Measurements from ENCODE around the gene DTX2. TPM values are rescaled to one million over a fixed set of nuclear protein-coding genes. Genes with fewer than 3 reads are reported as not detected.
"Not testable (repeated sequence)": the region's sequence is repeated elsewhere in the genome, so short reads cannot be mapped to it uniquely, and the experiment has no call there.

Gene DTX2
- total RNA-seq, 1 donor from 2014 or later, result 45.8 TPM

DNA sequence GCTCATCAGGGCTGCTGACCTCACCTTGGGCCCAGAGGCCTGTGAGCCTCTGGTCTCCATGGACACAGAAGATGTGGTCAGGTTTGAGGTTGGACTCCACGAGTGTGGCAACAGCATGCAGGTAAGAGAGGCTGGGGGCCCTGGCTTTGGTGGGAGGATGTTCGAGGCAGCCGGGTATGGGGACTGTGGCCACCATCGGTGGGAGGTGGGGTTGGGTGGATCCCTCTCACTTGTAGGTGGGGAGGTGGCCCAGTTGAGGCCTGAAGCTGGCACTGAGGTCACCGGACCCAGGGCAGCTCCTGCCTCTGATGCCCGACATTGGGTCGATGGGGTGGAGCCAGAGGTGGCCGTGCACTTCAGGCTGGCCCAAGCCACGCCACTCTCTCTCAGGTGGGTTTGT is 36.4 kb upstream of the DTX2 start:
- ChIA-PET POLR2A (no interaction called here), CTCF (no interaction called here)
- Mint-ChIP-seq H3K36me3 (ENCODE audit: low read depth) (no peaks in the 10 kb centered on the region), H3K9me3 (no peaks in the 10 kb centered on the region), H3K27me3 (peaks cover 3% of the 10 kb centered on the region), H3K4me1 (peaks cover 3% of the 10 kb centered on the region), H3K4me3 (no peak overlapping the region), H3K27ac (no peak overlapping the region)
- intact Hi-C loops (cut with micrococcal nuclease), result no loop called here
- no peak for ATAC-seq (ENCODE audit: low read depth)
- TF ChIP-seq, protein P1, sequence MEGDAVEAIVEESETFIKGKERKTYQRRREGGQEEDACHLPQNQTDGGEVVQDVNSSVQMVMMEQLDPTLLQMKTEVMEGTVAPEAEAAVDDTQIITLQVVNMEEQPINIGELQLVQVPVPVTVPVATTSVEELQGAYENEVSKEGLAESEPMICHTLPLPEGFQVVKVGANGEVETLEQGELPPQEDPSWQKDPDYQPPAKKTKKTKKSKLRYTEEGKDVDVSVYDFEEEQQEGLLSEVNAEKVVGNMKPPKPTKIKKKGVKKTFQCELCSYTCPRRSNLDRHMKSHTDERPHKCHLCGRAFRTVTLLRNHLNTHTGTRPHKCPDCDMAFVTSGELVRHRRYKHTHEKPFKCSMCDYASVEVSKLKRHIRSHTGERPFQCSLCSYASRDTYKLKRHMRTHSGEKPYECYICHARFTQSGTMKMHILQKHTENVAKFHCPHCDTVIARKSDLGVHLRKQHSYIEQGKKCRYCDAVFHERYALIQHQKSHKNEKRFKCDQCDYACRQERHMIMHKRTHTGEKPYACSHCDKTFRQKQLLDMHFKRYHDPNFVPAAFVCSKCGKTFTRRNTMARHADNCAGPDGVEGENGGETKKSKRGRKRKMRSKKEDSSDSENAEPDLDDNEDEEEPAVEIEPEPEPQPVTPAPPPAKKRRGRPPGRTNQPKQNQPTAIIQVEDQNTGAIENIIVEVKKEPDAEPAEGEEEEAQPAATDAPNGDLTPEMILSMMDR (IDR thresholded peaks at IDR 0.05), result no peak
- DNase-seq, result no peak

DNA sequence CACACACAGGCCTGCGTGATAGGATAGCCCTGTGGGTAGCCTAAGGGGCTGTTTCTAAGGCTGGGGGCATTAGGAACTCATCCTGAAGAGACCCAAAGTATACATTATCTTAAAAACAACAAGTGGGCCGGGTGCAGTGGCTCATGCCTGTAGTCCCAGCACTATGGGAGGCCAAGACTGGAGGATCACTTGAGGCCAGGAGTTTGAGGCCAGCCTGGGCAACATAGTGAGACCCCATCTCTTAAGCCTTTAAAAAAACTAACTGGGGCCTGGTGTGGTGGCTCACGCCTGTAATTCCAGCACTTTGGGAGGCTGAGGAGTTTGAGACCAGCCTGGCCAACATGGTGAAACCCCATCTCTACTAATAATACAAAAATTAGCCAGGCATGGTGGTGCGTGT is 36.0 kb upstream of the DTX2 start:
- intact Hi-C loops (cut with micrococcal nuclease); ATAC-seq (ENCODE audit: low read depth); H3K4me1 Mint-ChIP-seq; H3K36me3 Mint-ChIP-seq (ENCODE audit: low read depth); POLR2A ChIA-PET; H3K4me3 Mint-ChIP-seq; H3K27ac Mint-ChIP-seq; H3K27me3 Mint-ChIP-seq; H3K9me3 Mint-ChIP-seq; CTCF ChIA-PET; DNase-seq: not testable (repeated sequence)

DNA sequence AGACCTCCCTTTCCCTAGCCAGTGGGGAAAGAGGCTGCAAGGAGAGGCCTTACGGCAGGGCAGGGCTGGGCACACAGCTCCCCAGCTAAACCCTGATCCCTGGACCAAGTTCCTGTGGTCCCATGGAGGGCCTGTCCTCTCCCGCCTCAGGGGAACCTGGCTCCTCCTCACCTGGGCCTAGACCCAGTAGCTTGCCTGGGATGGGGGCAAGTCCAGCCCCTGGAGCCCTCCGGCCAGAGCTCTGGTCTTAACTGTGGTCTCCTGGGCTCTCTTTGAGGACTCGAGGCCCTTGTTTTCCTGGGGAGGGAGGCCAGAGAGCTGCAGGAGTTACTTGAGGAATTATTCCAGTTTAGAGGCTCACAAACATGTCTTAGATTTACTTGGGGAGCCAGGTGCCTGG is 35.3 kb upstream of the DTX2 start:
- DNase-seq (no peak), ATAC-seq (ENCODE audit: low read depth) (no peak)
- Mint-ChIP-seq H3K9me3 (no peaks in the 10 kb centered on the region), H3K4me3 (no peak overlapping the region), H3K27me3 (peaks cover 3% of the 10 kb centered on the region), H3K4me1 (peaks cover 3% of the 10 kb centered on the region), H3K27ac (no peak overlapping the region), H3K36me3 (ENCODE audit: low read depth) (no peaks in the 10 kb centered on the region)
- intact Hi-C loops (cut with micrococcal nuclease), result no loop called here
- POLR2A ChIA-PET, result no interaction called here
- TF ChIP-seq, protein P1 (IDR thresholded peaks at IDR 0.05), result no peak
- CTCF ChIA-PET, result no interaction called here

DNA sequence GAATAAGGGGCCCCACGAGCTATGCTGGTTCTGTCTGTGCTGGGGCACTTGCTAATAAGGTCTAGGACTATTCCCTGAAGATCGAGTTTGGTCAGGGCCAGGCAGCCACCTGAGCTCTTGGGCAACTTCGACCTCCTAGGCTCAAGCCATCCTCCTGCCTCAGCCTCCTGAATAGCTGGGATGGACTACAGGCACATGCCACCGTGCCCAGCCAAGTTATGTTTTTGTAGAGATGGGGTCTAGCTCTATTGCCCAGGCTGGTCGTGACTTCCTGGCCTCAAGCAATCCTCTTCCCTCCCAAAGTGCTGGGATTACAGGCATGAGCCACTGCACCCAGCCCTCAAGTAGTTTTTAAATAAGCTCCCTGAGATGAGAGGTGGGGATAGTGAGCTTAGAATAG is 33.9 kb upstream of the DTX2 start:
- Mint-ChIP-seq H3K9me3 (no peaks in the 10 kb centered on the region), H3K36me3 (ENCODE audit: low read depth) (no peaks in the 10 kb centered on the region), H3K27ac (no peak overlapping the region), H3K27me3 (peaks cover 3% of the 10 kb centered on the region), H3K4me3 (no peak overlapping the region), H3K4me1 (peaks cover 3% of the 10 kb centered on the region)
- DNase-seq, result no peak
- ATAC-seq (ENCODE audit: low read depth), result no peak
- POLR2A ChIA-PET, result no interaction called here
- TF ChIP-seq, protein P1 (IDR thresholded peaks at IDR 0.05), result no peak
- CTCF ChIA-PET, result no interaction called here
- intact Hi-C loops (cut with micrococcal nuclease), result no loop called here

DNA sequence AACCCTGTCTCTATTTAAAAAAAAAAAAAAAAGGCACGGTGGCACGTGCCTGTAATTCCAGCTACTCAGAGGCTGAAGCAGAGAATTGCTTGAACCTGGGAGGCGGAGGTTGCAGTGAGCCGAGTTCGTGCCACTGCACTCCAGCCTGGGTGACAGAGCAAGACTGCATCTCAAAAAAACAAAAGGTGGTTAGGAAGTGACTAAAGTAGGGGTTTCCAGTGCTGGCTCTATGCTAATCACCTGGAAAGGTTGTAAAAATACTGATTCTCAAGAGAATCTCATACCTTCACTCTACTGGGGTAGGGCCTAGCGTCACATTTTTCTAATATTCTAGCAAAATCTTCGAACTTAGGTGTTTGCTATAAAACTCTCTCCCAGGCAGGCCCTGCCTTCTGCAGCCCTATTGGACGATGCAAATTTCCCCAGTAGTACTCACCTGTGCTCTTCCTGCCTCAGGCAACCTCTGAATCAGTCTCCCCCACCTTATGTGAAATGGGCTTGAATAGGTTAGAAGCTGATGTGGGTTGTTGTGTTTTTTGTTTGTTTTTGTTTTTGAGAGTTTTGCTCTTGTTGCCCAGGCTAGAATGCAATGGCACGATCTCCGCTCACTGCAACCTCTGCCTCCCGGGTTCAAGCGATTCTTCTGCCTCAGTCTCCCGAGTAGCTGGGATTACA is 33.2 kb upstream of the DTX2 start:
- Mint-ChIP-seq H3K9me3 (no peaks in the 10 kb centered on the region), H3K27me3 (peaks cover 3% of the 10 kb centered on the region), H3K4me1 (peaks cover 3% of the 10 kb centered on the region), H3K4me3 (no peak overlapping the region), H3K36me3 (ENCODE audit: low read depth) (no peaks in the 10 kb centered on the region), H3K27ac (no peak overlapping the region)
- CTCF ChIA-PET, result no interaction called here
- DNase-seq, result no peak
- intact Hi-C loops (cut with micrococcal nuclease), result no loop called here
- TF ChIP-seq, protein P1 (IDR thresholded peaks at IDR 0.05), result no peak
- no peak for ATAC-seq (ENCODE audit: low read depth)
- POLR2A ChIA-PET, result no interaction called here

Measured in activated B cell treated with CpG ODN at 0.5 μM for 24 hours (primary cell).